HEK293 (cell line): ENCODE measurements around the gene C19orf47.
A peak's percentile ranks its signal among the peaks of the same experiment; 100 is the strongest.

Source experiments
- CTCF ChIA-PET: fragments of 350-600 bp; formaldehyde crosslinking; extraction: SDS; loops from one replicate; lab custom pipeline; 2021; ENCODE audit warnings: antibody characterized with exemption; lab: Yijun Ruan, JAX
- POLR2A ChIA-PET: fragments of 300-600 bp; formaldehyde crosslinking; extraction: SDS; loops from one replicate; lab custom pipeline; 2020; ENCODE audit warnings: antibody characterized with exemption, inconsistent platforms; lab: Yijun Ruan, JAX
- H3K27ac ChIP-seq: fragments of 200-500 bp; sonication (Bioruptor generic); 2 replicates; pipeline ENCODE4 v1.5.1; 2014; ENCODE audit warnings: low read depth, low read length, control low read depth, inconsistent platforms; ENCODE audit errors: extremely low read depth
- H3K36me3 ChIP-seq, 2 experiments: fragments of 200-500 bp in 1 of 2; sonication (Bioruptor generic) in 1 of 2; 1 replicate in 1 of 2; 2 replicates in 1 of 2; pipeline ENCODE4 v1.5.1; 2014 to 2017; ENCODE audit warnings: inconsistent platforms in 2 of 2, low read length in 2 of 2; ENCODE audit not compliant: control insufficient read depth in 2 of 2, insufficient read depth in 1 of 2
- H3K4me1 ChIP-seq: fragments of 200-500 bp; sonication (Bioruptor generic); 2 replicates; pipeline ENCODE4 v1.5.1; 2014; ENCODE audit warnings: mild to moderate bottlenecking, low read length, inconsistent platforms; ENCODE audit not compliant: control insufficient read depth, insufficient read depth
- H3K4me3 ChIP-seq: 2 replicates; pipeline ENCODE4 v1.5.1; 2011; ENCODE audit warnings: low read depth, mild to moderate bottlenecking, control low read depth, low read length, moderate library complexity
- H3K9me3 ChIP-seq: fragments of 200-500 bp; sonication (Bioruptor generic); 2 replicates; pipeline ENCODE4 v1.5.1; 2014; ENCODE audit warnings: low read depth, low read length, inconsistent platforms; ENCODE audit not compliant: control insufficient read depth, insufficient read depth
- EGR2 ChIP-seq: fragments of 450-650 bp; formaldehyde crosslinking; IDR thresholded peaks from 2 replicates; pipeline ENCODE4 v1.5.1; 2016; ENCODE audit warnings: low read depth, missing biosample characterization, missing genetic modification characterization
- FEZF1 ChIP-seq: fragments of 450-650 bp; formaldehyde crosslinking; IDR thresholded peaks from 2 replicates; pipeline ENCODE4 v1.5.1; 2016; ENCODE audit warnings: missing biosample characterization, missing genetic modification characterization
- GFI1B ChIP-seq: fragments of 450-650 bp; formaldehyde crosslinking; IDR thresholded peaks from 2 replicates; pipeline ENCODE4 v1.5.1; 2016; ENCODE audit warnings: missing biosample characterization, missing genetic modification characterization
- HOXA7 ChIP-seq: sonication (generic); formaldehyde crosslinking; IDR thresholded peaks from 2 replicates; pipeline ENCODE4 v1.8.1; 2022; ENCODE audit warnings: missing genetic modification reagents, borderline replicate concordance
- KLF1 ChIP-seq: fragments of 450-650 bp; formaldehyde crosslinking; IDR thresholded peaks from 2 replicates; pipeline ENCODE4 v1.5.1; 2016; ENCODE audit warnings: missing biosample characterization, missing genetic modification characterization
- WT1 ChIP-seq: fragments of 450-650 bp; formaldehyde crosslinking; IDR thresholded peaks from 2 replicates; pipeline ENCODE4 v1.5.1; 2016; ENCODE audit warnings: missing biosample characterization, missing genetic modification characterization
- ZBTB8A ChIP-seq: fragments of 450-650 bp; formaldehyde crosslinking; IDR thresholded peaks from 2 replicates; pipeline ENCODE4 v1.5.1; 2016; ENCODE audit warnings: missing biosample characterization, missing genetic modification characterization
- ZFHX2 ChIP-seq: fragments of 450-650 bp; formaldehyde crosslinking; conservative IDR thresholded peaks from 2 replicates; pipeline ENCODE4 v1.5.1; 2016; ENCODE audit warnings: missing biosample characterization, missing genetic modification characterization
- ZIC2 ChIP-seq: fragments of 450-650 bp; formaldehyde crosslinking; IDR thresholded peaks from 2 replicates; pipeline ENCODE4 v1.5.1; 2016; ENCODE audit warnings: missing biosample characterization, missing genetic modification characterization
- ZNF140 ChIP-seq: fragments of 450-650 bp; formaldehyde crosslinking; IDR thresholded peaks from 2 replicates; pipeline ENCODE4 v1.5.1; 2016; ENCODE audit warnings: missing biosample characterization, missing genetic modification characterization
- ZNF341 ChIP-seq: fragments of 450-650 bp; formaldehyde crosslinking; IDR thresholded peaks from 2 replicates; pipeline ENCODE4; 2016; ENCODE audit warnings: low read depth, missing biosample characterization, missing genetic modification characterization
- ZNF48 ChIP-seq: fragments of 450-650 bp; formaldehyde crosslinking; IDR thresholded peaks from 2 replicates; pipeline ENCODE4 v1.5.1; 2016; ENCODE audit warnings: missing biosample characterization, missing genetic modification characterization
- ZNF701 ChIP-seq: fragments of 450-650 bp; formaldehyde crosslinking; IDR thresholded peaks from 2 replicates; pipeline ENCODE4 v1.5.1; 2016; ENCODE audit warnings: missing biosample characterization, missing genetic modification characterization
- TF ChIP-seq, protein P1 (sequence below): fragments of 450-650 bp; formaldehyde crosslinking; IDR thresholded peaks from 2 replicates; pipeline ENCODE4 v1.5.1; 2016; ENCODE audit warnings: missing biosample characterization, missing genetic modification characterization
- TF ChIP-seq, protein P2 (sequence below): fragments of 450-650 bp; formaldehyde crosslinking; IDR thresholded peaks from 2 replicates; pipeline ENCODE4 v1.5.1; 2016; ENCODE audit warnings: missing biosample characterization, missing genetic modification characterization
- TF ChIP-seq, protein P3 (sequence below): fragments of 450-650 bp; formaldehyde crosslinking; IDR thresholded peaks from 2 replicates; pipeline ENCODE4 v1.5.1; 2016; ENCODE audit warnings: missing biosample characterization, missing genetic modification characterization
- TF ChIP-seq, protein P4 (sequence below): fragments of 450-650 bp; formaldehyde crosslinking; IDR thresholded peaks from 2 replicates; pipeline ENCODE4 v1.5.1; 2016; ENCODE audit warnings: missing biosample characterization, missing genetic modification characterization
- TF ChIP-seq, protein P5 (sequence below): fragments of 450-650 bp; formaldehyde crosslinking; IDR thresholded peaks from 2 replicates; pipeline ENCODE4 v1.5.1; 2016; ENCODE audit warnings: missing biosample characterization, missing genetic modification characterization
- TF ChIP-seq, protein P6 (sequence below): fragments of 450-650 bp; formaldehyde crosslinking; optimal IDR thresholded peaks from 2 replicates; pipeline ENCODE3; 2016; ENCODE audit warnings: missing biosample characterization, mild to moderate bottlenecking, missing genetic modification characterization
- TF ChIP-seq, protein P7 (sequence below): fragments of 450-650 bp; formaldehyde crosslinking; IDR thresholded peaks from 2 replicates; pipeline ENCODE4 v1.5.1; 2017; ENCODE audit warnings: missing biosample characterization, mild to moderate bottlenecking, missing genetic modification characterization, moderate library complexity

Gene C19orf47

DNA sequence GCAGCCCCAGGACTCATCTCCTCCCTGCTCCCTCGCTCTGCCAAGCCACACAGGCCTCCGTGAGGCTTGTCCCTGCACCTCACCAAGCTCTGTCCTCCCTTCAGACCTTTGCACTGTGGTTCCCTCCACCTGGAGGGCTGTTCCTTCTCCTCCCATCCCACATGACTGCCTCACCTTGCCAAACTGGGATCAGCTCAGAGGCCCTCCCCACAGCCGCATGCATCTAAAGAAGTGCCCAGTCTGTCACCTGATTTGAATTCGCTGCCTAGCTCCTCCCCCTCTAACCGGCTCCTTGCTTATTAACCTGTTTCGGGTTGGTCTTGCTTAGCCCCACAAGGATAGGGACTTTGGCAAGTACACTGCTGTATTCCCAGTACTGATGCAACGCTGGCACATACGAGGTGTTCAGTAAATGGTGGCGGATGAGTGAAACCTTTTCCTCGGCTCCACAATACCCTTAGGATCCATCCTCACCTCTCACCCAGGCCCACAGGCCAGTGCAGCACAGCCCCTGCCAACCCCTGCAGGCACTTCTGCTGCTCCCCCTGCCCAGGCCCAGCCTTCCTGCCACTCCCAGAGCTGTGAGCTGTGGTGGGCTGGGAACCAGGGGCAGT is 67.5 kb downstream of the C19orf47 start (continued):
- TF ChIP-seq, protein P1, sequence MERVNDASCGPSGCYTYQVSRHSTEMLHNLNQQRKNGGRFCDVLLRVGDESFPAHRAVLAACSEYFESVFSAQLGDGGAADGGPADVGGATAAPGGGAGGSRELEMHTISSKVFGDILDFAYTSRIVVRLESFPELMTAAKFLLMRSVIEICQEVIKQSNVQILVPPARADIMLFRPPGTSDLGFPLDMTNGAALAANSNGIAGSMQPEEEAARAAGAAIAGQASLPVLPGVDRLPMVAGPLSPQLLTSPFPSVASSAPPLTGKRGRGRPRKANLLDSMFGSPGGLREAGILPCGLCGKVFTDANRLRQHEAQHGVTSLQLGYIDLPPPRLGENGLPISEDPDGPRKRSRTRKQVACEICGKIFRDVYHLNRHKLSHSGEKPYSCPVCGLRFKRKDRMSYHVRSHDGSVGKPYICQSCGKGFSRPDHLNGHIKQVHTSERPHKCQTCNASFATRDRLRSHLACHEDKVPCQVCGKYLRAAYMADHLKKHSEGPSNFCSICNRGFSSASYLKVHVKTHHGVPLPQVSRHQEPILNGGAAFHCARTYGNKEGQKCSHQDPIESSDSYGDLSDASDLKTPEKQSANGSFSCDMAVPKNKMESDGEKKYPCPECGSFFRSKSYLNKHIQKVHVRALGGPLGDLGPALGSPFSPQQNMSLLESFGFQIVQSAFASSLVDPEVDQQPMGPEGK (tag by site-specific recombination) = peak; percentile 35; the same call in 1 of the 2 replicates
- TF ChIP-seq, protein P2, sequence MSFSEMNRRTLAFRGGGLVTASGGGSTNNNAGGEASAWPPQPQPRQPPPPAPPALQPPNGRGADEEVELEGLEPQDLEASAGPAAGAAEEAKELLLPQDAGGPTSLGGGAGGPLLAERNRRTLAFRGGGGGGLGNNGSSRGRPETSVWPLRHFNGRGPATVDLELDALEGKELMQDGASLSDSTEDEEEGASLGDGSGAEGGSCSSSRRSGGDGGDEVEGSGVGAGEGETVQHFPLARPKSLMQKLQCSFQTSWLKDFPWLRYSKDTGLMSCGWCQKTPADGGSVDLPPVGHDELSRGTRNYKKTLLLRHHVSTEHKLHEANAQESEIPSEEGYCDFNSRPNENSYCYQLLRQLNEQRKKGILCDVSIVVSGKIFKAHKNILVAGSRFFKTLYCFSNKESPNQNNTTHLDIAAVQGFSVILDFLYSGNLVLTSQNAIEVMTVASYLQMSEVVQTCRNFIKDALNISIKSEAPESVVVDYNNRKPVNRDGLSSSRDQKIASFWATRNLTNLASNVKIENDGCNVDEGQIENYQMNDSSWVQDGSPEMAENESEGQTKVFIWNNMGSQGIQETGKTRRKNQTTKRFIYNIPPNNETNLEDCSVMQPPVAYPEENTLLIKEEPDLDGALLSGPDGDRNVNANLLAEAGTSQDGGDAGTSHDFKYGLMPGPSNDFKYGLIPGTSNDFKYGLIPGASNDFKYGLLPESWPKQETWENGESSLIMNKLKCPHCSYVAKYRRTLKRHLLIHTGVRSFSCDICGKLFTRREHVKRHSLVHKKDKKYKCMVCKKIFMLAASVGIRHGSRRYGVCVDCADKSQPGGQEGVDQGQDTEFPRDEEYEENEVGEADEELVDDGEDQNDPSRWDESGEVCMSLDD = no peak
- TF ChIP-seq GFI1B (no peak), ZNF341 (tag by site-specific recombination) (peak; percentile 46; the same call in 1 of the 2 replicates), ZNF48 (no peak), EGR2 (tag by site-specific recombination) (0 out of 2 replicates have a peak, but pooled peaks have one; percentile 3), ZBTB8A (tag by site-specific recombination) (no peak)
- TF ChIP-seq, protein P3, sequence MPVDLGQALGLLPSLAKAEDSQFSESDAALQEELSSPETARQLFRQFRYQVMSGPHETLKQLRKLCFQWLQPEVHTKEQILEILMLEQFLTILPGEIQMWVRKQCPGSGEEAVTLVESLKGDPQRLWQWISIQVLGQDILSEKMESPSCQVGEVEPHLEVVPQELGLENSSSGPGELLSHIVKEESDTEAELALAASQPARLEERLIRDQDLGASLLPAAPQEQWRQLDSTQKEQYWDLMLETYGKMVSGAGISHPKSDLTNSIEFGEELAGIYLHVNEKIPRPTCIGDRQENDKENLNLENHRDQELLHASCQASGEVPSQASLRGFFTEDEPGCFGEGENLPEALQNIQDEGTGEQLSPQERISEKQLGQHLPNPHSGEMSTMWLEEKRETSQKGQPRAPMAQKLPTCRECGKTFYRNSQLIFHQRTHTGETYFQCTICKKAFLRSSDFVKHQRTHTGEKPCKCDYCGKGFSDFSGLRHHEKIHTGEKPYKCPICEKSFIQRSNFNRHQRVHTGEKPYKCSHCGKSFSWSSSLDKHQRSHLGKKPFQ (tag by site-specific recombination) = no peak
- TF ChIP-seq, protein P4, sequence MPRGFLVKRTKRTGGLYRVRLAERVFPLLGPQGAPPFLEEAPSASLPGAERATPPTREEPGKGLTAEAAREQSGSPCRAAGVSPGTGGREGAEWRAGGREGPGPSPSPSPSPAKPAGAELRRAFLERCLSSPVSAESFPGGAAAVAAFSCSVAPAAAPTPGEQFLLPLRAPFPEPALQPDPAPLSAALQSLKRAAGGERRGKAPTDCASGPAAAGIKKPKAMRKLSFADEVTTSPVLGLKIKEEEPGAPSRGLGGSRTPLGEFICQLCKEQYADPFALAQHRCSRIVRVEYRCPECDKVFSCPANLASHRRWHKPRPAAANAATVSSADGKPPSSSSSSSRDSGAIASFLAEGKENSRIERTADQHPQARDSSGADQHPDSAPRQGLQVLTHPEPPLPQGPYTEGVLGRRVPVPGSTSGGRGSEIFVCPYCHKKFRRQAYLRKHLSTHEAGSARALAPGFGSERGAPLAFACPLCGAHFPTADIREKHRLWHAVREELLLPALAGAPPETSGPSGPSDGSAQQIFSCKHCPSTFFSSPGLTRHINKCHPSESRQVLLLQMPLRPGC = no peak
- TF ChIP-seq, protein P5, sequence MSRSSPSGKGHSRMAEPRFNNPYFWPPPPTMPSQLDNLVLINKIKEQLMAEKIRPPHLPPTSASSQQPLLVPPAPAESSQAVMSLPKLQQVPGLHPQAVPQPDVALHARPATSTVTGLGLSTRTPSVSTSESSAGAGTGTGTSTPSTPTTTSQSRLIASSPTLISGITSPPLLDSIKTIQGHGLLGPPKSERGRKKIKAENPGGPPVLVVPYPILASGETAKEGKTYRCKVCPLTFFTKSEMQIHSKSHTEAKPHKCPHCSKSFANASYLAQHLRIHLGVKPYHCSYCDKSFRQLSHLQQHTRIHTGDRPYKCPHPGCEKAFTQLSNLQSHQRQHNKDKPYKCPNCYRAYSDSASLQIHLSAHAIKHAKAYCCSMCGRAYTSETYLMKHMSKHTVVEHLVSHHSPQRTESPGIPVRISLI = no peak

DNA sequence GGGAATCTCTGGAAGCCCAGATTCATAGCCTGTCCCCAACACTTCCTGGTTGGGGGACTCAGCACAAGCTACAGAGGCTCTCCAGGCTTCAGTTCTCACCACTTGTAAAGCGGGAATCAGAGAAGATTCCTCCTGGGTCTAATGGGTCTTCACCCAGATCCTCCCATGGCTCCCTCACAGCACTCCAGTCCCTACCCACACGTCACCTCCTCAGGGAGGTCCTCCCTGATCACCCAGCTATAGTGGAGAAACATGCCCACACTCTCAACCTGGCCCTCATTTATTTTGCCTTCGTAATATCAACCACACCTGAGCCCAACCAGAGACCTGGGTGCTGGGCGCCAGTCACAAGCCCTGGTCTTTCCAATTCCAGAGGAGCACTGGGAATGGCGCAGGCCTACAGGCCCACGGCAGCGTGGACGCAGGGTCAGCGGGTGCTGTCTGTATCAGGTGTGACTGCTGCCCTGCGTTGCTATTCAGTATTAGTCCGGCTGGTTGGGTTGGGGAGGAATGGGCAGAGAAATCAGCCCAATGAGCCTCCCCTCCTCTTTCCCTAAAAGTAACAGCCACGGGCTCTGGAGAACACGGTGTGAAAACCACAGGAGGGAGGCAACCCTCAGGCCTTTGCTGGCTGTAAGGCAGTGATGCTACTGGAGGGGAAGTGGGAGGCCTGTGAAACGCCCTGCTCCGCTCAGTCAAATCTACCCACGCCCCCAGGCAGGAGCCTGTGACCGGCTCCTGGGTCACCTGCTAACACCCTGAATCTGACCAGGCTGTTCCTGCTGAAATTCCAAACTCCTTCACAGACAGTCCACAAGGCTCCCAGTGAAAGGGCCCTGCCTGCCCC is 68.2 kb downstream of the C19orf47 start:
- H3K4me1 ChIP-seq = peaks cover 68% of the 10 kb centered on the region
- peak overlapping the region; percentile 25; the same call in 1 of the 2 replicates for H3K27ac ChIP-seq
- peaks cover 22 to 25% of the 10 kb centered on the region in 2 experiments for H3K36me3 ChIP-seq
- H3K4me3 ChIP-seq = no peak overlapping the region
- no peaks in the 10 kb centered on the region for H3K9me3 ChIP-seq
- POLR2A ChIA-PET = interaction anchor here (0.7 to 1.5 kb wide), 5 partner anchors 68 to 670 kb away, joined by 3 to 5 read pairs (median 3); partner anchors contain the start of genes C19orf47 and PLD3
- CTCF ChIA-PET = interaction anchor here (0.6 to 1.3 kb wide), 2 partner anchors 25 to 355 kb away, joined by 3 to 4 read pairs; no protein-coding TSS in a partner anchor
- peak; percentile 77 for TF ChIP-seq EGR2 (tag by site-specific recombination)
- TF ChIP-seq WT1 (tag by site-specific recombination) = peak; percentile 27; the same call in 1 of the 2 replicates
- TF ChIP-seq ZNF48 = no peak
- TF ChIP-seq, protein P6, sequence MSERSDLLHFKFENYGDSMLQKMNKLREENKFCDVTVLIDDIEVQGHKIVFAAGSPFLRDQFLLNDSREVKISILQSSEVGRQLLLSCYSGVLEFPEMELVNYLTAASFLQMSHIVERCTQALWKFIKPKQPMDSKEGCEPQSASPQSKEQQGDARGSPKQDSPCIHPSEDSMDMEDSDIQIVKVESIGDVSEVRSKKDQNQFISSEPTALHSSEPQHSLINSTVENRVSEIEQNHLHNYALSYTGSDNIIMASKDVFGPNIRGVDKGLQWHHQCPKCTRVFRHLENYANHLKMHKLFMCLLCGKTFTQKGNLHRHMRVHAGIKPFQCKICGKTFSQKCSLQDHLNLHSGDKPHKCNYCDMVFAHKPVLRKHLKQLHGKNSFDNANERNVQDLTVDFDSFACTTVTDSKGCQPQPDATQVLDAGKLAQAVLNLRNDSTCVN (tag by site-specific recombination) = peak; percentile 11
- TF ChIP-seq, protein P7, sequence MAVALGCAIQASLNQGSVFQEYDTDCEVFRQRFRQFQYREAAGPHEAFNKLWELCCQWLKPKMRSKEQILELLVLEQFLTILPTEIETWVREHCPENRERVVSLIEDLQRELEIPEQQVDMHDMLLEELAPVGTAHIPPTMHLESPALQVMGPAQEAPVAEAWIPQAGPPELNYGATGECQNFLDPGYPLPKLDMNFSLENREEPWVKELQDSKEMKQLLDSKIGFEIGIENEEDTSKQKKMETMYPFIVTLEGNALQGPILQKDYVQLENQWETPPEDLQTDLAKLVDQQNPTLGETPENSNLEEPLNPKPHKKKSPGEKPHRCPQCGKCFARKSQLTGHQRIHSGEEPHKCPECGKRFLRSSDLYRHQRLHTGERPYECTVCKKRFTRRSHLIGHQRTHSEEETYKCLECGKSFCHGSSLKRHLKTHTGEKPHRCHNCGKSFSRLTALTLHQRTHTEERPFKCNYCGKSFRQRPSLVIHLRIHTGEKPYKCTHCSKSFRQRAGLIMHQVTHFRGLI (tag by site-specific recombination) = peak; percentile 80
- peak; percentile 63 for TF ChIP-seq ZFHX2 (tag by site-specific recombination)
- no peak for TF ChIP-seq HOXA7 (CRISPR knock-in tag)
- TF ChIP-seq ZNF140 (tag by site-specific recombination) = no peak
- peak; percentile 46 for TF ChIP-seq ZIC2 (tag by site-specific recombination)
- TF ChIP-seq KLF1 (tag by site-specific recombination) = peak; percentile 40
- TF ChIP-seq FEZF1 (tag by site-specific recombination) = no peak
- no peak for TF ChIP-seq ZNF701 (tag by site-specific recombination)
